Left kidney (tissue), 2 donors: ENCODE data around the gene COPS4. TPM values are rescaled to one million over a fixed set of nuclear protein-coding genes. Genes with fewer than 3 reads are reported as not detected.
"Not testable (repeated sequence)": the region's sequence is repeated elsewhere in the genome, so short reads cannot be mapped to it uniquely, and the experiment has no call there.

ENCODE experiments used
- DNase-seq: peaks from one replicate; pipeline ENCODE4 v3.0.0-alpha.2; 2013
- polyA plus RNA-seq: library from polyadenylated mRNA; unstranded; fragments of 120-200 nt; gene quantifications from one replicate; pipeline ENCODE4 v1.2.1, GENCODE V29; 2013; ENCODE audit not compliant: insufficient read length

The COPS4 gene
- polyA plus RNA-seq, 1 donor: 80.7 TPM

DNA sequence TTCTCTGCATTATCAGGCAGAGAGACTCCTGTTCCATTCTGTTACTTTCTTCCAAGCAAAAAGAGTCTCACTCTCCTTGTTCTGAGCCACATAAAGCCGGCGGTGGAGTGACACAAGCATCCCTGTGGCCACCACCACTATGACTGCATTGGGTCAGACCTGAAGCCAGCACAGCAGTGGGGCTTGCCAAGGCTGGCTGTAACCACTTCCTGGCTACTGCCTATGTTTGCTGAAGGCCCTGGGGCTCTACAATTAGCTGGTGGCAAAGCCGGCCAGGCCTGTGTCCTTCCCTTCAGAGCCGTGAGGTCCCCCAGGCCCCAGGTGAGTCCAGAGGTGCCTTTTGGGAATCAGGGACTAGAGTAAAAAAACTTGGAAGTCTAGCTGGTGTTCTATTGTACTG, 47.8 kb downstream of the COPS4 start:
- DNase-seq: no peak

DNA sequence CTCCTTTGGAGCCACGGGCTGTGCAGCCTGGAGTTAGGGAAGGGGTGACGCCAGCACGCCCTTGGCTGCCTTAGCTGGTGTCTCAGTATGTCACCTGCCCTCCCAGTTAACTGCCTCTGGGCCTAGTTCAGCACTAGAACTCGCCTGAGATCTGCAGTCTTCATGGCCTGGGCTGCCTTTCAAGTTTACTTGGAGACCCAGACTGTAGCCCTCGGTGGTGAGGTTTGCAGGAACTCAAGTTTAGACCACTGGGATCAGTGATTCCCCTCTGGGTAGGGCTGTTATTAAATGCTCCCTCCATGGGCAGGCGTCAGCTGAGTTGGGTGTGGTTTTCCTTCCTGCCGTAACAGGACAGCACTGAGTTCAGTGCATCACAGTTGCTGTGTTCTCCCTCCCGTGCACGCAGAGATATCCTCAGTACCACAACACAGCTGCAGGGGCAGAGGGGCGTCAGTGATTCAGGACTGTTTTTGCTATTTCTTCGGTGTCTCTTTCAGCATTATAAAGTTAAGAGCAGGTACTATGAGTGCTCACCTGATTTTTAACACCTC, 49.0 kb downstream of the COPS4 start:
- no peak for DNase-seq

DNA sequence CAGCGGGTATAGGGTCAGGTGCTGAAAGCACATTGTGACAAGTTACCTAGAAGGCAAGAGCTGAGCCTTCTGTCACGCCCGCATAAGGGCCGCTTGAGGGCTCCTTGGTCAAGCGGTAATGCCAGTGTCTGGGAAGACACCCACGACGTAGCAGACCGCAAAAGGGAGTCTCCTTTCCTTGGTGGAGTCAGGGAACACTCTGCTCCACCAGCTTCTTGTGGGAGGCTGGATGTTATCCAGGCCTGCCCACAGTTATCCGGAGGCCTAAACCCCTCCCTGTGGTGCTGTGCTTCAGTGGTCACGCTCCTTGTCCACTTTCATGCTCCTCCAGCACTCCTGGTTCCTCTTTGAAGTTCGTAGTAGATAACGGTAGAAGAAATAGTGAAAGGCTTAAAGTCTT, 50.0 kb downstream of the COPS4 start:
- DNase-seq: not testable (repeated sequence)

DNA sequence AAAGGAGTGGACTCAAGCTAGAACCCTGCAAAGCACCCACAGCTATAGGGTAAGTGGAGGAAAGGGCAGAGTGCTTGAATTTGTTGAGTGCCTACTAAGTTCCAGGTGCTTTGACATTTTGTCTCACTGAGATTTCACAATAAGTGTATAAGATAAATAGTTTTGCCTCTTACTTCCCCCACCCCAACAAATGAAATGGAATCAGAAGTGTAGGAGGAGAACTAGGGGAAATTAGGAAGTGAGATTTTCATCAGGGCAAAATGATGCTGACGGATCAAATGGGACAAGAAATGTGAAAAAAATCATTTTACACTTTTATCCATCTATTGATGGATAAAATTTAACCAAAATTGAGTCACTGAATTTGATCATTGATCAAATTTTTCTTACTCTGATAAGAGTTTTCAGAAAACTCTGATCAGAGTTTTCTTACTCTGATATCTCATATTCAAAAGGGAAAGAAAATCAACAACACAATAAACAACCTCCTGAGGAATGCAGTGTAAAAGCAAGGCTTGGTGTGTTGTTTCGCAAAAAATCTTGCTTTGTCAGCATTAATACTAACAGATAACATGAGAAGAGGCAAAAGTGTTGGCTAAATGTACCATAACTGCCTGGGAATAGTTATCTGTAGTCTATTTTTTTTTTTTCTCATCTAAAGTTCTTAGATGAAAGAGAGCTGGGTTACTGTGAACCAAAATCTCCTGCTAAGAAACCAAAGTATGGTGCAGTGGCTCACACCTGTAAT, 54.6 kb downstream of the COPS4 start:
- DNase-seq: no peak

DNA sequence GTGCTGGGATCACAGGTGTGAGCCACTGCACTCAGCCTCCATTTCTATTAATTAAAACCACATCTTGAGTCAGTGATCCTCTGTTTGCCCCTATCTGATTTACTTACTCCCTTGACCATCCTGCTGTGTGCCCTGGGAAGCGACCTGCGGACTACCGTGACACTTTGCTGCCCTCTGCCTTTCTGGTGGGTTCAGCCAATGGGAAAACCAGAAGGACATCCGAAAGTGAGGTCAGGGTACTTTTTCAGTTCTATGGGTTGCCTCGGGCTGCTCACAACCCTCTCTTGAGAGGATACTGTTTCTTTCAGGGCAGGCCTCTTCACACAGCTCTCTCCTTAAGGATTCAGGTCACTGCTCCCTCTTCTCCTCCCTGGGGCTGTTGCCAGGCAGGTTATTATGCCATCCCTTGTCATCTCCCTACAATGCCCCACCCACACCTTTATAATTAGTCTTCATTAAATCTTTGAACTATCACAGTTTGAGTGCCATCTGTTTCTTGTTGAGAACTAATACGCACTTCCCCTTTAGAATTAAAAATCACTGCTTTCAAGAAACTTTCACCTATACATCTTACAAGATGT, 58.2 kb downstream of the COPS4 start:
- DNase-seq: no peak

DNA sequence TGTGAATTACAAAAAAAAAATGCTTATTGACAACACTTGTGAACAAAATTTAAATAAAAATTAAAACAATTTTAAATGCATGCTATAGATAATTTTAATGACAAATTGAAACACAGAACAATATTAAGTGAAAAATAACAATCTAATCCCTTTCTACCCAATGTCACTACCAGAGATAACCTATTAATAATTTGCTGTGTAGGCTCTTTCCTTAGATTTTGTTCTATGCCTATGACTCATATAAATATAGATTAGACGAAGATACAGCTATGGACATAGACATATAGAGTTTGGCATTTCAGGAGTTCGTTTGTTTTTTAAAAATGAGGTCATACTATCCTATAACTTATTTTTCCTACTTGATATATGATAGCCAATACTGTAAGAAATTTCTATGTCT, 61.4 kb downstream of the COPS4 start:
- DNase-seq: no peak

DNA sequence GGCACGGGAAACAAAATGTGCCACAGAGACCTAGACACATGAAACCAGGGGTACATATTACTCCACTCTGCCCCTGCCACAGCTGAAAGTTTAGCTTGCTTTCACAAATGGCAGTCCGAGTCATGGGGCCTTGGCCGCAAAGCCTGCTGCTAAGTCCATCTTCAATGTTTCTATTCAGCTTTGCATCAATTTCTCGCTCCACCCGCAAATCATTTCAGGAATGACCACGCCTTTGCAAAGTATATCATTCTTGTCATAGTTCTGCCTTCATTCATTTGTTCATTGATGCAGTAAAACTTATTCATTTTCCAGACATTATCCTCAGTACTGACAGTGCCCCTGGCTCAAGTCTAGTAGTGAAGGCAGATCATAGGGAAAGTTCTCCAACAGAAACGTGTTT, 70.0 kb downstream of the COPS4 start:
- no peak for DNase-seq

DNA sequence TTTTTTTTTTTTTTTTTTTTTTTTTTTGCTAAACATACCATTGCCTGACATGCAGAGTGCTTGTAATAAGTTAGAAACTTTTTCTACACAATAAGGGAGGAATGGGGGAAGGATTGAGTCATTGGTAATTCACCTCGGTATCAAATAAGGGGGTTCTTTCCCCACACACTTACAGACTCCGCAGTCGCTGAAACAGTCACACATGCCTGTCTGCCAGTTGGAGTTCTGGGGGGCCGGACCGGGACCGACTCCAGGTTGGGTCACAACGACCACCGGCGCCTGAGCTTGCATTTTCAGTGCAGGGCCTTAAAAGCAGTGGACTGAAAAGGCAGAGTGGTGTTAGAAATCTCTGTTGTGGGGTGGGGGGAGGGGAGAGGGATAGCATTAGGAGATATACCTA, 72.6 kb downstream of the COPS4 start:
- DNase-seq: no peak

DNA sequence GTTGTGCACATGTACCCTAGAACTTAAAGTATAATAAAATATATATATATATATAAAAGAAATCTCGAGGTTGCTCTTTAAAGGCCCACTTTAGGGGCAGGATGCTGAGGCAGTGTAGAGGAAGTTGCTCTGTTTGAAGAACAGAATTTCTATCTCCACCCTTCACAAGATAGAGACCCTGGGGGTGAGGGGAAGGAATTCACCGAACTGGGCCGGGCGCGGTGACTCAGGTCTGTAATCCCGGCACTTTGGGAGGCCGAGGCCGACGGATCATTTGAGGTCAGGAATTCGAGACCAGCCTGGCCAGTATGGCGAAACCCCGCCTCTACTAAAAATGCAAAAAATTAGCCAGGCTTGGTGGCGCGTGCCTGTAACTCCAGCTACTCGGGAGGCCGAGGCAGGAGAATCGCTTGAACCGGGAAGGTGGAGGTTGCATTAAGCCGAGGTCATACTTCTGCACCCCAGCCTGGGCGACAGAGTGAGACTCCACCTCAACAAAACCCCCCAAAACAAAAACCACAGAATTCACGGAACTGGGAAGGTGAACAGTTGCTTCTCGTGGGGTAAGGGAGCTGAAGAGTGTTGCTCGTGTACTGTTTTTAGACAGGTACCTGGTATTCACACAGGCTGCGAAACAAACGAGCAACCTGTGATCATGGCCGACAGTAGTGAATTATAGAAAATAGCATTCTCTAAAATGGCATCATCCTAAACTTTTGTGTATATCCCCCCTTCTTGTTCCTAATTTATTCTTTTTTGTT, 73.3 kb downstream of the COPS4 start:
- DNase-seq: no peak

DNA sequence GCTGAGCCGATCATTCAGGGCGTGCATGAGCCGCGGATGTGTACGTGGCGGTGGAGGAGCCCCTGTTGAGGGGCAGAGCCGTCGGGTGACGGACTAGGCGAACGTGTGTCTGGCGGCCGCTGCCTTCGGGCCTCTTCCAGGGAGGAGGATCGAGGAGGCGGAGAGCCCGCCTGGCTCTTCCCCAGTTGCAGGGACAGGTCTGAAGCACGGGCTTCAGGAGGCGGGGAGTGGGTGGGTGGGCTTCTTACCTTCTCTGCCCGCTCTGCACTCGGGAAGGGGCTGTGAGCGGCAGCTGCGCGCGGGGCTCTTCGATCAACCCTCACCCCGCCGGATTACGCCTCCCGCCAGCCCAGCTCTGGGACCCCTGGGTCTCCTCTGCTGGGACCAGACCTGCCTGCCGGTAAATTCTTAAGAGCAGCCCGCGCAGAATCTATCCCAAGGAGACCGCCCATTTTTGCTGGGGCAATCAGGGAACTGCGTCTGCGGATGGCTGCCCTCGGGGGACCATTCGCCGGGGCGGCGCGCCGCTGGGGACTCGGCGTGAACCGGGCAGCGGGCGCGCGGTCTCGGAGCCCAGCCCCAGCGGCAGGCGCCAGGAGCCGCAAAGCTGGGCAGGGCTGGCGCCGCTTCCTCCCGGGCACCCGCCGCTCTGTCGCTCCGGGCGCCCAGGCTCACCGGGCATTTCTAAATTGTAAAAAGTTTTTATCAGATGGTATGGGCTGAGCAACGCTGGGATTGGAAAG, 74.7 kb downstream of the COPS4 start:
- peak; percentile 42 for DNase-seq

DNA sequence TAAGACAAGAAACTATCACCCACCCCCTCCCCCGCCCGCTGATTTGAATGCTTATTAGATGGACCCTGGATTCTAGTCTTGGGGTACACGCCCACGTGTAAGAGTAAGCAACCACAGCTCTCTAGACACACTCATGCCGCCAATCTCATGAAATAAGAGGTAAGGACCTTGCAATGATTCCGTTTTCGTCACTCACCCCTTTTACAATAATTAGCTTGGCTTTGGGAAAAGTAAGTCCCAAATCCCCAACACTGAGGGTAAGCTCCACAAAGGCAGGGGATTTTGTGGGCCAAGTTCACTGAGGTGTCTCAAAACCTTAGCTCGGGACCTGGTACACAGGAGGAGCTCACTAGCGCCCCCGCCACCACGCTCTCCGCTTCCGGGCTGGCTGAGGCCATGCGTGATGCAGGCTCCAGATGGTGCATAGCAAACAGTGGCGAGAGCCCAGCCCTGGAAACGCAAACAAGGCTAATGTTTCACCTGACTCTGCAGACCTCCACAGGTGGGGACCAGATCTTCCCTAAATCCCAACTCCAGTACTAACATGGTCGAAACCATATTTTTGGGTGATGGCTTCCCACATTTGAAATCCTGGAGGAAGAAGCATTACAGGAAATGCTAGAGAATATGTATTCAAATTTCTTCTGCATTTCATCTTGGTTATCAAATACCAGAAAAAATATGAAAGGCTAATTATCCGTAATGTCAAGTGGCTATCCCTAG, 75.4 kb downstream of the COPS4 start:
- peak; percentile 78 for DNase-seq

DNA sequence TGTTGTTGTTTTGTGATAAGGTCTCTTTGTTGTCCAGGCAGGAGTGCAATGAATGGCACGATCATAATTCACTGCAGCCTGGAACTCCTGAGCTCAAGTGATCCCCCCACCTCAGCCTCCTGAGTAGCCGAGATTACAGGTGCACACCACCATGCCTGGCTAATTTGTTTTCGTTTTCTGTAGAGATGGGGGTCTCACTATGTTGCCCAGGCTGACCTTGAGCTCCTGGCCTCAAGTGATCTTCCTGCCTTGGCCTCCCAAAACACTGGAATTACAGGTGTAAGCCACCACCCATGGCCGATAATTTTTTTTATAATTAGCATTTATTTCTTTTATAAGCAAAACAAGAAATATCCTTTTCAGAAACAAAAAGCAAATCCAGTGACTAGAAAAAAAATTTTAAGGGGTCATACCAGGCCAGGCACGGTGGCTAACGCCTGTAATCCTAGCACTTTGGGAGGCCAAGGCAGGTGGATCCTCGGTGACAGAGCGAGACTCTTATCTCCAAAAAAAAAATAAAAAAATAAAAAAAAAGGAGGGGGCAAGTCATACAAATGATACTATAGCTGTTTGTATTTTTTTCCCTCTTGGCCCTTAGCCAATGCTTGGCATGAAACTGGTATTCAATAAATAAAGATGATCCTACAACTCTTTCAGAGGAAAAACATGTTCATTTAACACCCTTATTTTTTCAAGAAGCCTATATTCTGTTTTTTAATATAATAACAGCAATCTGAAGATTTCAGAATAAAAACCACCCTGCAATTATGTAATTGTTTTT, 76.2 kb downstream of the COPS4 start:
- no peak for DNase-seq

DNA sequence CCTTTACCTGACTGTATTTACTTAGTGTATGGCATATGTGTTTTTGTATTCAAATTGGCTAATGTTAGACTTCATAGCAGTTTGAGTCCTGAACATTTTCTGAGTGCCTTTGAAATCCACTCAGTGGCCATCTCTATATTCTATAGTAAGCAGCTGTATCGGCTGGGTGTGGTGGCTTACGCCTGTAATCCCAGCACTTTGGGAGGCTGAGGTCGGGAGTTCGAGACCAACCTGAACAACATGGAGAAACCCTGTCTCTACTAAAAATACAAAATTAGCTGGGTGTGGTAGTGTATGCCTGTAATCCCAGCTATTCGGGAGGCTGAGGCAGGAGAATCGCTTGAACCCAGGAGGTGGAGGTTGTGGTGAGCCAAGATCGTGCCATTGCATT, 76.8 kb downstream of the COPS4 start:
- not testable (repeated sequence) for DNase-seq

DNA sequence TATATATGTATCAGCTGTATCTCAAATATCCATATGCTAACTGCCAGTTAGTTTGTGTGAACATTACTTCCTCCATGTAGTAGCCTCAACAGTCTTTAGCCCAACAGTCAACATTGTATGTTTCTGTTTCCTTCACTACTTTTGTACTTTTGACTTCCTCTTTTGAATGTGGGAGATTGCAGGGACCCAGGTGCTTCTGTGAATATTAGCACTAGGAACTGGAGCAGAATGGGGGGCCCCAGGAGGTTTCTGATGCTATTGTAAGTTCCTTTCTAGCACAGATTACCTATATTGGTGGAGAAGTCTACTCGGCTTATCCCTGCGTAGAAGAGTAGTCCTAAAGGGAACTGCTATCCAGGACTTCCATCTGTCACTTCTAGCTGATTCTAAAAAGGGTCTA, 77.2 kb downstream of the COPS4 start:
- DNase-seq: no peak

DNA sequence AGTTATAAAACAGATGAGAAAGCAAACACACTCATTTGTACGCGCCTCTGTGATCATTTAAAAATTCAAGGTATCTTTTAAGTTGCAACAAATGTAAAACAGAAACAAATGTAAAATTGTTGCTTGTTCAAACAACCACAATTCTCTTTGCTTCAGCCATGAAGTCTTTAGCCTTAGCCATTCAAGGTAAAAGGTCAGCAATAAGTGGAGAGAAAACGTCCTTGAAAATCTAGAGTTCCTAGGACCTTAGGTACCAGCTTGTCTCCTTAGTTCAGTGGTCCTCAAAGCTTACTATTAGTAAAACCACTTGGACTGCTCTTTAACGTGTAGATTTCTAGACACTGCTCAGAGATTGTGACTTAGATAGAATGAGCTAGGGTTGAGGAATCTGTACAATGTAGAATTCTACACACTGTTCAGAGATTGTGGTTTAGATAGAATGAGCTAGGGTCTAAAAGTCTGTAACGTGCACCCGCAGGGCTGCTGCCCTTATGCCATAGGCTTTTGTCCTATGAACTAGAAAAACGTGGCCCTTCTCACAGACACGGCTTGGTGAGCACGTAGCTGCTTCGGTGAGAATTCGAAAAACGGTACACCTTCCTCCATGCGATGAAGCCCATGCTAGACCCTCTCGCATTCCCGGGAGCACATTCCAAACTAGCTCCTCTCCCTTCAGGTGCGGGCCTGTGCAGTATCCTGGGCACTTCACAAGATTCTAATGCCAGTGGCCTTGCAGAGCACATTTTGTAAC, 77.9 kb downstream of the COPS4 start:
- no peak for DNase-seq

DNA sequence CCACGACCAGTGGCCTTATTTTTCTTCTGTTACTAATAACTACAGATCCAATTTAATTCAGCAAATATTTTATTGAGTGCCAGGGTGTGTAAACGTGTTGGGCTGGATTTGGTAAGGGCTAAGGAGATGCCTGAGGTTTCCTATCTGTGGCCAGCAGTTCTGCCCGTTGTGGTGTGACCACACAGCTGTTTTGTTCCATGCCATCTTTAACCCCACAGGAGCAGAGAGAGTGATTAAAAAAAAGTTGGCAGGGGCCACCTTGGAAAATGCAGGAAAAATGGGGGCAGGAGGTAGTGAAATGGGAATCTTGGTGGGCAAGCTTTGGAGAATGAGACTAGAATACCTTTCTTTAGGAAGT, 78.4 kb downstream of the COPS4 start:
- DNase-seq: no peak

DNA sequence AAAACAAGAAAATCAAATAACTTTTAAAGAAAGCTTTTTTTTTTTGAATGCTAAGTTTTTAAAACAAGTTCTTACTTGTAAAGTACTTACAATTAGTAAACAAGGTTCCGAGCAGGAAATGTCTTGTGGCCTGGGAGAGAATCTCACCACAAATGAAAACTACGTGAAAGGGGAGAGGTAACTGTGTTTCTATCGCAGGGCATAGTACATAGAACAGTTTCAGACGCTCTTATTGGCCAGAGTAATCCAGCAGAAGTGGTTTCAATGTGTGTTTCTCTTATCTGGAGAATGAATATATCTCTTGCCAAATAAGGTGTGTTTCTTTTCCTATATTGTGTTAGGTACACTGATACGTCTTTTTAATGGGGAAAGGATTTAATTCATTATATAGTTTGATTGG, 79.6 kb downstream of the COPS4 start, which contains the start of gene PLAC8:
Gene PLAC8 (minus strand): TSS at position 154 of the 400 bp plus-strand sequence. CDS start 6,808 bp downstream, outside the sequence.
- no peak for DNase-seq

DNA sequence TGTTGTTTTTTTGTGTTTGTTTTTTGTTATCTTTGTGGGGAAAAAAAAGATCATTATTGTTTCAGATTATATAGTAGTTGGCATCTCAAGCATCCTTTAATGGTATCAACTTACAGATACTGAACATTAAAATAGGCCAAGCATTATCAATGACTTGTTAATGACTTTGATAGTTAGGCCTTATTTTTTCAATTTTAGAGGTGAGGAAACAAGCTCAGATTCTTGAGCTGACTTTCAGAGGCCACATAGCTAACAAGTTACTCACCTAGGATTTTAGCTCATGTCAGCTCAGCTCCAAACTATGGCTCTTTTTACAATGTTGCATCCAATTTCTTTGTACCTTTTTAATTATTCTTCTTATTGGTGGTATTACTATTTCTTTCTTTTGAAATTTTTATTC, 80.0 kb downstream of the COPS4 start:
- DNase-seq: no peak

DNA sequence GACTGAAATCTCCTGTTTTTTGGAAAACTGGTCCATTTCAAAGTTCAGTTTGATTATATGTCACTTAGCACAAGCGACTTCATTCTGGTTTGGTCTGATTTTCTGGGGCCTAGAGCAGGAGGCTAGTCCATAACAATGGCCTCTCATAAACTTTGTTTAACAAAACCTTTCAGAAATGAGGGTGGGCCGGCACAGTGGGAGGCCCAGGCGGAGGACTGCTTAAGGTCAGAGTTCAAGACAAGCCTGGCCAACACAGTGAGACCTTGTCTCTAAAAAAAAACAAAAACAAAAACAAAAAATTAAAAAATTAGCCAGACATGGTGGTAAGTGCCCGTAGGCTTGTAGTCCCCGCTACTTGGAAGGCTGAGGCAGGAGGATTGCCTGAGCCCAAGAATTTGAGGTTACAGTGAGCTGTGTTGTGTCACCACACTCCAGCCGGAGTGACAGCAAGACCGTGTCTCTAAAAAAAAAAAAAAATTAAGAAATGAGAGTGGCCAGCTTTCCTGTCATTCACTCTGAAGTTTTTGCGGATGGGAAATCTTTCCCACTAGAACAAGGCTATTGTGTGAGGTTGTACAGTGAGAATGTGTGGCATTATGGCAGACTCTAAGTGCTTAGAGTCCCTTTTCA, 80.8 kb downstream of the COPS4 start:
- DNase-seq: no peak

DNA sequence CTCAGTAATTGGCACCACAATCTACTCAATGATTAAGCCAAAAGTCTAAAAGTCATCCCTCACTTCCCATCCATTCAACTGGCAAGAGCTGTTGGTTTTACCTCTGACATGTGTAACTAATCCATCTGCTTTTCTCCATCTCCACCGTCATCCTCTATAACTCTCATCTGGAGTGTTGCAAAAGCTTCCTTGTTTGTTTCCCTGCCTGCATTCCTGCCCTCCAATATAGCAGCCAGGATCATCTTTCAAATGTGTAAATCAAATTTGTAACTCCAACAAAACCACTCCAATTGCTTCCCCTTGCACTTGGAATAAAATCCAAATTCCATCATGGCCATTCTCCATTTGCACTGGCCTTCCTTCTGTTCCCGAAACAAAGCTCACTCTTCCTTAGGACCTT, 83.9 kb downstream of the COPS4 start:
- DNase-seq: no peak
